Femur (tissue), 1 donor: ENCODE results near the gene SLC46A3.
"Not testable (repeated sequence)": the region's sequence is repeated elsewhere in the genome, so short reads cannot be mapped to it uniquely, and the experiment has no call there.

ENCODE experiments used
- DNase-seq: peaks from one replicate; pipeline ENCODE4 v3.0.0-alpha.2; 2017

The SLC46A3 gene

DNA sequence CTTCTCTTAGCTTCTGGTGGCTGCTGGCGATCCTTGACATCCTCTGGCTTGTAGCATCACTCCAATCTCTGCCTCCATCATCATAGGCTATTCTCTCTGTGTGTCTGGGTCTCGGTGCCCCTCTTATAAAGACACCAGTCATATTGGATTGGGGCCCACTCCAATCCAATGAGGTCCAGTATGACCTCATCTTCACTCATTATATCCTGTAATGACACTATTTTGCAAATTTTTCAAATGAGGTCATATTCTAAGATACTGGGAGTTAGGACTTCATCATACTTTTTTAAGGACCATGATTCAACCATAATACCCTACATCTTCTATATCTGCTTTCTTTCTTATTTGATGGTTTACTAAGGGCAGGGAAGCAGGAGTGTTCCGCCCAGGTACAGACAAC lies 12.0 kb upstream of the SLC46A3 start:
- DNase-seq: no peak

DNA sequence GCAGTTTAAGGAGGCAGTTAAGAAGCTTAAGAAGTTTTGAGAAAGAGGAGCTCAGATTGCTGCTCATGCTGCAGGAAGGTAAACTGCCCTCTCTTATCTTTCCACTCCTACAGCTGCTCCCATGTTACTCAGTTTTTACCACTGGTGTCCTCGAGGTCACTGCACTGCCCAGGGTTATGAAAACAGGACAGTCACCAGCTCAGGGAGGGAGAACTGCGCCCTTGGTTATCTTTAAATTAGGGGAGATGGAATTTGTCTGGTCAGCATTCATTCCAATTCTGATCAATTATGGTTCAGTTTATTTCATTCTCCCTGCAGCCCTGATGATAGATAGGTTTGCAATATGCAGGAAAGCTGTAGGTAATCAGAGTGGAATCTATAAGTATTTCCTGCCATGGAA lies 10.8 kb upstream of the SLC46A3 start:
- DNase-seq: no peak

DNA sequence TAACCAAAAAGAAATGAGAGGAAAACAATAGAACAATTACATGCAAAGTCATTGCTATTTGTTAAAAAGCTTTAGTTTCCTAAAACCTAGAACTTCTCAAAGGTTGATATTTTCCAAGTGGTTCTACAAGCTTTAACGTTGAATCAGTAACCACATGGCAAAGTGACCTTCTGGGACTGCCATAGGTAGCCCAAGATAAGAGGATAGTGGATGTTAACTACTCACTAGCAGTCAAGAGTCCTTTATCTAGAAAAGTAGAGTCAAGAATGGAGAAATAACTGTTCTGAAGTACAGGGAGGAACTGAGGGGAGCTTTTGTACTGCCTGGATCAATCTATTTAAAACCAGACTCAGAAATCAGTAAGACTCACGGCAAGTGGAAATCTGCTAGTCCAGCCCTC lies 9.9 kb upstream of the SLC46A3 start:
- no peak for DNase-seq

DNA sequence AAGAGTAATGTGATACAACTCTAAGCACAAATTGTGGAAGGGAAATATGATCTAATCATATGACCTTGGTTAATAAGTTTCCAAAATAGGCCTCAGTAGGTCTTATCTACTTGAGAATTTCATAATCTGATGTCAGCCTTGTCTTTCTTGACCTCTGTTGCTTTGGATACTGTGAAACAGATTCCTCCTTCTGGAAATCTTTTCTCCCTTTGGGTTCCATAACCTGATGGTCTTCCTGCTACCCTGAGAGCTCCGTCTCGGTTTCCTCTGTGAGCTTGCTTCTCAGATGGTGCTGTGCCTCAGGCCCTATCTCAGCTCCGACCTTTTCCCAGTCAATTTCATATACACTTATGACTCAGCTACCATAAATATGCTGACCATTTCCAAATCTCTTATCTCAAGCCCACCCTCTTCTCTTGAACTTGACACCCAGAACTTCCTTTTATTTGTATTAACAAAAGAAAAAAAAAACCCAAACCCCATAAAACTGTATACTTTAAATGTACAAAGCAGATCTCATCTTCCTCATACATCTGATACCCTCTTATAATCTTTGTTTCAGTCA lies 6.4 kb upstream of the SLC46A3 start:
- no peak for DNase-seq

DNA sequence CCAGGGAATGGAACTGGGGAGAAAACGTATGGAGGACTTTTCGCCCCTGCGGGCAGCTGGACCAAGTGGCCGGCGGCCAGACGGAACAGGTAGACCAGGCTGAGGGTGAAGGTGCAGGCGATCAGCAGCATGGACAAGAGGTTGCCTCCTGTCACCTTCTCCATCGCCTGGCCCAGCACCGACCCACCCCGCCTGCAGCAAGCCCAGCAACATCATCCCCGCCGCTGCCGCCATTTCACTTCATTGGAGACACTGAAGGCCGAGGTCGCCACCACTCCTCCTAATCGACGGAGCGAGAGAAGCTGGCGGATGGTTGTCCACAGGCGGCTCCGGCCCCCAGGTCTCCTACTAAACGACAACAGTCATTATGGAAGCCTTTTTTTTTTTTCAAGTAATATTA lies 5.0 kb upstream of the SLC46A3 start:
- DNase-seq: no peak

DNA sequence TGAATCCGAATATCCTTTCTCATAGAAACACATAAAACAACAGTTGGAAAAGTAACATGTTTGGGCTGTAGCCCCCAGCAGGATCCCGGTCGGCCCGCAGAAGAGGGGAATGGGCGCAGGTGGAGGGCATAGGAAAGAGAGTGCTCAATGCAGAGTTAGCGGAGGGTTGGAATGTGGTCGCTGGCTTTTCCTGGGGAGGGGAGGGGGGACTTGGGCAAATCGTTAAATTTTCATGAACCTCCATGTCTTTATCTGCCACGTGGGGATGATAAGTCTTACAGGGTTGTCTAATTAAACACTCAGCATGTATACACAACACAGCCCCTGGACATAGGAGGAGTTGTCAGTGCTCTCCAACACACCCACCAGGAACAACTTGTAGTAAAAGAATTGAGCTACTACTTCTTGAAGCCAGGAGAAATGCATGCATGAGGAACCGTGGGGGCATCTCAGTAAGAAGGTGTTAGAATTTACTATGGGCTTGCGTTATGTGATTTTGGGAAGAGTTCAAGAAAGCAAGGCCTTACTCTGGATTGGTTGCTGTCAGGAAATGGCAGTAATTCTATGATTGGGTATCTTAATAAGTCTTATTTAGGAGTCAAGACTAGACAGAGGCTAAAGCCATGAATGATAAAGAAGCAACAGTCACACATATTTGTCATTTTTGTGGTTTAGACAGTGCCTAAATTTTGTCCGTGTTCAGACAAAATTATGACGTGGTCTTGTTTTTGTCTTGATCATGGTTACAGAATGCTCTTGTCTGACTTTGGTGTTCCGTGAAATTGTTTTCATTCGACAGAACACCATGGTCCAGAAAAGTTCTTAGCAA lies 671 bp upstream of the SLC46A3 start:
- no peak for DNase-seq

DNA sequence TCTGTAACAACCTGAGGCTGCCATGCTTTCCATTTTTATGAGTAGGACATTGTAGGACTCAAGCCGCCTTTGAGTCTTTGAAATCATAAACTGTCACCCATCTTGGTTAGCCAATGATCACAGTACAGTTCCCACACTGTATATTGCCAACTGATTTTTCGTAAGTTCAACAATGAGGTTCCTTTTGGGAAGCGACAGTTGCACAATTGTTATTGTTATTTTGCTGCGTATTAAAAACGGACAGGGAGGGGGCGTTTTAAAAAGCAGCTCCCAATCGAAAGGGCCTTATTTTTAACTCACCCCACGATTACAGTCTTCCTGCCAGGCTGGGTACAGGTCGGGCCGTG lies 601 bp downstream of the SLC46A3 start:
- no peak for DNase-seq

DNA sequence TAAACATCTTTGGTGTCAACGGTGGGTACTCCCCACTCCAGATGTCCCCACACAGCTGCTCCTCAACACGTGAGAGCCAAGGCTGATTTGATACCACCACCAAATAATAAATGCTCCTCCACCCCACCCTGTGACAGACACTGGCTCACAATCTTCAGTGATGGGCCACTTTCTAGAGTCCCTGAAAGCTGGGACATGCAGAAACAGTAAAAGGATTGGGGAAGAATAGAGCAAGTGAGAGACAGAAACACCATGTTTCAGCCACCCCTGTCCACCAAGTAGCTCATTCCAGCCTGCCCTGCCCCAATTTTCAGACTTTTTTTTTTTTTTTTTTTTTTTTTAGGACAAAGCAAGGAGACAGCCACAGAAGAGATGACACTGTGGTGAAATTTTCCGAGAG lies 1.6 kb downstream of the SLC46A3 start:
- no peak for DNase-seq

DNA sequence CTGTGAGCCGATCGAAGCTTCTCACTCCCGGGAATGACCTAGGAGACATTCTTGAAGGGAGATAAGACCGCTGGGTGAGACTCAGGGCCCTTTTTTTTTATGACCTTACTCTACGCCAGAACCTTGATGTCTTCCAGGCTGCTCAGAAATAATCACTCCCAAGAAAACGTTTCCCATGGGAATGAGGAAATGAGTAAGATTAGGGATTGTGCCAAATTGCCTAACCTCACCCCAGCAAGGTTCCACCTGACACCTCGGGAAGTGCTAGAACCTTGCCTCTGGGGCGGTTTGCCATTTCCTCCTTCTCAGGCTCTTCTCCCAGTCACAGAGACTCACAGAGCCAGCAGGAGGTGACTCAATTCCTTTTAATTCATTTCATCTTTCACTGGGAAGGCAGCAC lies 2.3 kb downstream of the SLC46A3 start:
- no peak for DNase-seq

DNA sequence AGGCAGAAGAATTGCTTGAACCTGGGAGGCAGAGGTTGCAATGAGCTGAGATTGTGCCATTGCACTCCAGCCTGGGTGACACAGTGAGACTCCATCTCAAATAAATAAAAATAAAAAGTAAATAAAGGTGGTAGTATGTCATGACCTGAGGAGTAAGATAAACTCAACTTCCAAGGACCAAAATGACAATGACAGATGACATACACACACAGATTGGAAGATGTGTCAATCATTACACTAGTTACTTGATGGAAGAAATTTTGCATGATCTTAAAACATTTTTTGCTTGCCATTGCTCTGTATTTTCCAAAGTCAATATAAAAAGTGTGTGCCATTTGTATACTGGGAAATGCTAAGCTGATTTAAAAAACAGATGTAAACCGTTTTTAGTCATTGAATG lies 4.1 kb downstream of the SLC46A3 start:
- DNase-seq: no peak

DNA sequence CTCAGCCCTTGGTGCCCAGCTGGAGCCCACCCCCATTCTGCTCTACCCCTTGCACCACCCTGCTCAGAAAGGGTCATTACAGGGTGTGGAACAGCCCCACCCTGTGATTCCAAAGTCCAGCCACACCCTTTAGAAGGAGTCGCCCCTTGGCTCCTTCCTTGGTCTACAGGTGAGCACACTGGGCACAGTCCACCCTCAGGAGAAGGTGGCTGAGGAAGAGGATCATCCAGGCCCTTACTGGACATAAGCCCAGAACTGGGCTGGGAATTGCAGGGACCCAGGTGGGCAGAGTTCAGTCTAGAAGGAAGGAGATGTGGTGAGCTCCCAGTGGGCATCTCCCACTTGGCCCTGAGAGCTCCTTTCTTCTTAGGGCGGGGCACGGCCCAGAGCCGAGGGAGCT lies 8.6 kb downstream of the SLC46A3 start:
- no peak for DNase-seq

DNA sequence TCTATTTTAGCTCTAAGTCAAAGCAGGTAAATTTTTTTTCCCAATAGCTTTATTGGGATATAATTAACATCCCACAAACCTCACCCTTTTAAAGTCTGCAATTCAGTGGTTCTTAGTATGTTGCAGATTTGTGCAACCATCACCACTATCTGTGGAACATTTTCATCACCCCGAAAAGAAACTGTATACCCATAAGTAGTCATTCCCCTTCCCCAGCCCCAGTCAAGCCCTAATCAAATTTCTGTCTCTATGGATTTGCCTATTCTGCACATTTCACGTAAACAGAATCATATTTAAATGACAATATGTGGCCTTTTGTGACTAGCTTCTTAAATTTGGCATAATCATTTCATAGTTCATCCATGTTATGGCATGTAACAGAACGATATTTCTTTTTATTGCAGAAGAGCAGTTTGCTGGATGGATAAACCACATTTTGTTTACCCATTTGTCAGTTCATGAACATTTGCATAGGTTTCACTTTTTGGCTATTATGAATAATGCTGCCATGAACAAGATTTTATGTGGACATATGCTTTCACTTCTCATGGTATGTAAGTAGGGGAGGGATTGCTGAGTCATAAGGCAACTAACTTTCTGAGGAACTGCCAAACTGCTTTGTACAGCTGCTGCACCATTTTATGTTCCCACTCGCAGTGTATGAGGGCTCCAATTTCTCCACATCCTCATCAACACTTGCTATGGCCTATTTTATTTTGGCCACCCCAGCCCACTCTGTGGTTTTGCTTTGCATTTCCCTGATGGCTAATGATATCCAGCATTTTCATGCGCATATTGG lies 10.9 kb downstream of the SLC46A3 start:
- DNase-seq: peak; percentile 37

DNA sequence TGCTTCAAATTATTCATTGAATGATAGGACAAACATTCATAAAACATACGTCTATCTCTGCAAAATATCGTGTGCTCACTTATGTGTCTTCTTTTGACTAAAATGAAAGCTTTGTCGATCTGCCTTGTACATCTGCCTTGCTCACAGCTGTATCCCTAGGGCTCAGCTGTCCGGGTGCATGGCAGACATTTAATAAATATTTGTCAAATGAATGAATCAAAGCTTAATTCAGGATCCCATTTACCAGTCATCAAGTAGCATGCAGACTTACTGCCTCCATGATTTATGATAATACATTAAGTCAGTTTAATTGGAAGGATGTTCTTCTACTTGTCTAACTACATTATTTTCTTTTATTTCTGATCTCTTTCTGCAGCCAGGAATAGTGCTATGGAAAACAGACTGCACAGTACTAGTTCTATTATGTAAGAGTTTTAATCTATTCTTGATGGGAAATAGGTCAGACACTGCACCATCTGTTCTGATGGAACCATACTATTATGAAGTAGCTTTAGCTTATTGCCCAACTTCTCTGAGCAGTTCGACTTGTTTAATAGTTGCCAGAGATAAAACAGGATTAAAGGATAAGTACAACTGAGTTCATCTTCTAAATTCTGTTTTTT lies 13.2 kb downstream of the SLC46A3 start:
- no peak for DNase-seq

DNA sequence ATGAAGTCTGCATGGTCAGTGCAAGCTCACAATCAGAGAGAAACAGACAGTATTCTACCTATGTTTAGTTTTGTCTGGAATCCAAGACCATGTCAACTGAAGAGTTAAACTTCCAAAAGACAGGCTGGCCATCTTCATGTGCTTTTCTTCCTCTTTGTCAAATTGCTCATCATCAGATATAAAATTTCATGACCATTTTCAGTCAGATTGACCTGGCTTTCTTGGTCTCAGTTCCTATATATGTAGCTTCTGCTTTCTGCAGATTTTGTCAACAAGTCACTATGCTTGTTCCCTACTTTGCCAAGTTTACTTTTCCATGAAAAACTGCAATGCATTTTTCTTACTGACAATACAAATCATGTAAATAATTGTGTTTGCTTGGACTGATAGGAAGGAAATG lies 13.9 kb downstream of the SLC46A3 start:
- DNase-seq: no peak

DNA sequence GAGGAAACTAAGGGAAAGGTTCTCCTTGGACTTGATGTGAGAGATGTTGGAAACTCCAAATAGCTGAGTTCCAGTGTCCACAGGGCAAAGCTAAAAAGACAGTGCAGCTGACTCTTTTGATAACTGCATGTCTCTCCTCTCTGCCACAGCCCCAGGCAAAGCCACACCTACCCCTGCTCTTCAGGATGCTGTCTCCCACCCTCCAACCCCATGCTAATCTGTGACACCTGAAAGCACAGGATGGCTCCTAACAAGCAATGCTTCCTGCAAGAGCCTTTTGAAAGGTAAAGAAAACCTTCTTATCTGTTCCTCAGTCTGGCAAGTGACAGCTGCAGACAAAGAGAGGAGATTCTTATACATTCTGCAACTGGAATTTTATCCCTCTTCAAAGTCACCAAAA lies 14.5 kb downstream of the SLC46A3 start:
- DNase-seq: no peak

DNA sequence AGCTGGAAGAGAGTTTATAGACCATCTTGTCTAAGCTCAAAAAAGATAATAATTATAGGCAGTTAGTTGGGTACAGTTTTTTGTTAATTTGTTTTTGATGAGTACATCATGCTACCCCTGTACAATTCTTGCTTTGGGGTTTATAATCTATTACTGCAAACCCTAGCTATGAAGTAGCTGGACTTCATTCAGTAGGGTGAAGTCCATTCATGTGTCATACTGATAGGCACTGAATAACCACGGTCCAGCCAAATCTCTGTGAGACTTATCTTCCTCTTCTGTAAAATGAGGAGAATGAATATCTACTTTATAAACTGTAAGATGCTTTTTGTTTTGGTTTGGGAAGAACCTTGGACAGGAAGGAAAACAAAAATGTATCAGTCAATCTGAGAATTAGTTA lies 19.5 kb downstream of the SLC46A3 start:
- DNase-seq: no peak

DNA sequence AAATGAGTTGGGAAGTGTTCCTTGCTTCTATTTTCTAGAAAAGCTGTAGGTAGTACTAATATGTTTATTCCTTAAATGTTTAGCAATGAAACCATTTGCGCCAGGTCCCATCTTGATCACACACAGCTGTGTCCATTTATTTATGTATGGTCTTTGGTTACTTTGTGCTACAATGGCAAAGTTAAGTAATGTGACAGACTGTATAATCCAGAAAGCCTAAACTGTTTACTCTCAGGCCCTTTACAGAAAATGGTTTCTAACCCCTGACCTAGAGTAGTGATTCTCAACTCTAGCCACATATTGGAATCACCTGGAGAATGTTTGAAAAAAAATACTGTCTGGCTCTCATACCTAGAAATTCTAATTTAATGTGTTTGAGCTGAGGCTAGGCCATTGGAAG lies 21.3 kb downstream of the SLC46A3 start:
- DNase-seq: no peak

DNA sequence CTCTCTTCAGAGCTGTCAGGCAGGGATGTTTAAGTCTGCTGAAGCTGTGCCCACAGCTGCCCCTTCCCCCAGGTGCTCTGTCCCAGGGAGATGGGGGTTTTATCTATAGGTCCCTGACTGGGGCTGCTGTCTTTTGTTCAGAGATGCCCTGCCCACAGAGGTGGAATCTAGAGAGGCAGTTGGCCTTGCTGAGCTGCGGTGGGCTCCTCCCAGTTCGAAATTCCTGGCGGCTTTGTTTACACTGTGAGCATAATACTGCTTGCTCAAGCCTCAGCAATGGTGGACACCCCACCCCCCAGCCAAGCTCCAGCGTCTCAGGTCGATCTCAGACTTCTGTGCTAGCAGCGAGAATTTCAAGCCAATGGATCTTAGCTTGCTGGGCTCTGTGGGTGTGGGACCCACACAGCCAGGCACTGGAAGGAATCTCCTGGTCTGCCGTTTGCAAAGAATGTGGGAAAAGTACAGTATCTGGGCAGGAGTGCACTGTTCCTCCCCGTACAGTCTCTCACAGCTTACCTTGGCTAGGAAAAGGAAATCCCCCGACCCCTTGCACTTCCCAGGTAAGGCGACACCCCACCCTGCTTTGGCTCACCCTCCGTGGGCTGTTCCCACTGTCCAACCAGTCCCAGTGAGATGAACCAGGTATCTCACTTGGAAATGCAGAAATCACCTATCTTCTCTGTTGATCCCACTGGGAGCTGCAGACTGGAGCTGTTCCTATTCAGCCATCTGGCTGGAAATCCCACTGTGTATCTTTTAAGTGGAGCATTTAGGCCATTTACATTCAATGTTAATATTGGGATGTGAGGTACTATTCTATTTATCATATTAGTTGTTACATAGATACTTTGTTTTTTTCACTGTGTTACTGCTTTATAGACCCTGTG lies 24.9 kb downstream of the SLC46A3 start:
- DNase-seq: not testable (repeated sequence)

DNA sequence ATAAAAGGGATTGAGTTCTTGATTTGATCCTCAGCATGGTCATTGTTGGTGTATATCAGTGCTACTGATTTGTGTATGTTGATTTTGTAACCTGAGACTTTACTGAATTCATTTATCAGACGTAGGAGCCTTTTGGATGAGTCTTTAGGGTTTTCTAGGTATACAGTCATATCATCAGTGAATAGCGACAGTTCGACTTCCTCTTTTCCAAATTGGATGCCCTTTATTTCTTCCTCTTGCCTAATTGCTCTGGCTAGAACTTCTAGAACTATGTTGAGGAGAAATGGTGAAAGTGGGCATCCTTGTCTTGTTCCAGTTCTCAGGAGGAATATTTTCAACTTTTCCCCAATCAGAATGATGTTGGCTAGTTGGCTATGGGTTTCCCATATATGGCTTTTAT lies 32.9 kb downstream of the SLC46A3 start:
- no peak for DNase-seq

DNA sequence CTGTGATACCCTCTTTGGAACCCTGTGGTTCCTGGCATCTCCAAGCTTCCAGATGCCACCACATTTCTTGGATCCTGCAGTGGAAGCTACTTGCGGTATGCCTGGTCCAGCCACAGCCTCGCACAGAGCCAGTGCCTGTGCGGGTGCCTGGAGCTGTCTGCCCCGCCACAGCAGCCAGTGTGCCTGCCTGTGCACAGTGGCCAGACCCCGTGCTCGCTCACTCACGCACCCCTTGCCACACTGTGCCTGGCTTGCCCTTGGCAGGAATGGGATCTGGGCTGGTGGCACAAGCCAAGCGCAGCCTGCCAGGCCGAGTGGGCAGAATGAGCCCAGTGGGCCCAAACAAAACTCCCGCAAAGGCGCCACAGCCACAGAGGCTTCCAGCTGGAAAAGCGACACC lies 33.7 kb downstream of the SLC46A3 start:
- DNase-seq: no peak

DNA sequence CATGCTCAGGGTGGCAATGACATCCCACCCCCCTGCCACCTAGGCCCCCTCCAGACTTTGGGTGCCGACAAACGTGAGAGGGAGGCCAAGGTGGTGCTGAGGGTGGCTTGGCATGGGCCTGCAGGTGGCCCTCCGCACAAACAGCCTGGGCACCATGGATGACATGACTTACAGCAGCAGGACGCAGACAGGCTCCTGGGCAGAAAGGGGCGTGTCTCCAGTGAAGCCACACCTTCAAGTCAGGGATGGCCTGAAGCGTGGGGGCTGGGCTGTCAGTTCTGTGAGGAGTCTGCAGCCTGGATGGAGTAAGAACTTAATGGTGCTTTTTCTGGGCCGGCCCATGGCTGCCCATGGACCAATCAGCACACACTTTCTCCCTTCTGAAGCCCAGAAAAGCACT lies 34.5 kb downstream of the SLC46A3 start:
- no peak for DNase-seq

DNA sequence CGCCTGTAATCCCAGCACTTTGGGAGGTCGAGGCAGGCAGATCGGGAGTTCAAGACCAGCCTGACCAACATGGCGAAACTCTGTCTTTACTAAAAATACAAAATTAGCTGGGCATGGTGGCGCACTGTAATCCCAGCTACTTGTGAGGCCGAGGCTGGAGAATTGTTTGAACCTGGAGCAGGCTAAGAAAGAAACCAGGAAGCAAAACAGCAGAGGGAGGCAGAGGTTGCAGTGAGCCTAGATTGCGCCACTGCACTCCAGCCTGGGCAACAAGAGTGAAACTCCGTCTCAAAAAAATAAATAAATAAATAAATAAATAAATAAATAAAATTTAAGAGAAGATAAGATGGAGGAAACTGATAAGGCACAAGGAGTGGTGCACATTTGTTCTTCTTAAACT lies 35.6 kb downstream of the SLC46A3 start:
- not testable (repeated sequence) for DNase-seq

DNA sequence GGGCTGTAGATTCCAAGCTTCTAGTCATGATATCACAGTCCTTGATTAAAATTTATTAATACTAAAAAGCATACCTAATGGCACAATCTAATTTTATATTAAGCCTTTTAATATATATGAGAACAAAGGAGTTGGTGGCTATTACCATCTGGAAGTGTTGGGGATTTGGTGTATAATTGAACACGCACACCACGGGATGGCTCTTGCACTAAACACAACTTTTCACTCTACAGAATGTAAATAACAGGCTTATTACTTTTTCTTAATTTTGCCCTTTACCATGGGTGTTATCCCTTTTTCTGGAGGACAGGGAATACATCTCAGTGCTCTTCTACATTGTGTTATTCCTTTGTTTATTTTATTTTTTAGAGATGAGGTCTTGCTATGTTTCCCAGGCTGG lies 38.2 kb downstream of the SLC46A3 start:
- no peak for DNase-seq
